ENCODE data around the gene ATP6V1B1.

The ATP6V1B1 gene

GRCh38 chr2:70897203-70897976 lies 38.3 kb upstream of the ATP6V1B1 start:
- no peaks in the 10 kb centered on the region for H3K36me3 ChIP-seq (replicated peaks)
- in situ Hi-C loops (cut with HindIII; ENCODE audit: low pct_ligation_motif_present, low sequenced_read_pairs): no loop called here
- no peak overlapping the region for H3K27ac ChIP-seq
- no peak for TF ChIP-seq CTCF (IDR thresholded peaks at IDR 0.05; ENCODE audit: low read depth, low read length, missing control alignments)
- no peak overlapping the region for H3K4me3 ChIP-seq (ENCODE audit: low read depth, low read length)
- DNase-seq: no peak
- H3K27me3 ChIP-seq (replicated peaks): peaks cover 72% of the 10 kb centered on the region

GRCh38 chr2:70897977-70898226 lies 37.8 kb upstream of the ATP6V1B1 start:
- H3K4me3 ChIP-seq (ENCODE audit: low read depth, low read length): no peak overlapping the region
- no peak for TF ChIP-seq CTCF (IDR thresholded peaks at IDR 0.05; ENCODE audit: low read depth, low read length, missing control alignments)
- DNase-seq: no peak
- H3K27ac ChIP-seq: no peak overlapping the region
- H3K36me3 ChIP-seq (replicated peaks): no peaks in the 10 kb centered on the region
- peaks cover 67% of the 10 kb centered on the region for H3K27me3 ChIP-seq (replicated peaks)
- in situ Hi-C loops (cut with HindIII; ENCODE audit: low pct_ligation_motif_present, low sequenced_read_pairs): no loop called here

GRCh38 chr2:70898363-70899240 lies 37.1 kb upstream of the ATP6V1B1 start:
- no peak overlapping the region for H3K27ac ChIP-seq
- H3K4me3 ChIP-seq (ENCODE audit: low read depth, low read length): no peak overlapping the region
- TF ChIP-seq CTCF (IDR thresholded peaks at IDR 0.05; ENCODE audit: low read depth, low read length, missing control alignments): no peak
- no peaks in the 10 kb centered on the region for H3K36me3 ChIP-seq (replicated peaks)
- DNase-seq: no peak
- peaks cover 60% of the 10 kb centered on the region for H3K27me3 ChIP-seq (replicated peaks)
- in situ Hi-C loops (cut with HindIII; ENCODE audit: low pct_ligation_motif_present, low sequenced_read_pairs): no loop called here

- H3K4me3 ChIP-seq (ENCODE audit: low read depth, low read length): peak overlapping the region; percentile 74
- TF ChIP-seq CTCF (IDR thresholded peaks at IDR 0.05; ENCODE audit: low read depth, low read length, missing control alignments): no peak
- H3K27me3 ChIP-seq (replicated peaks): peaks cover 33% of the 10 kb centered on the region
- in situ Hi-C loops (cut with HindIII; ENCODE audit: low pct_ligation_motif_present, low sequenced_read_pairs): no loop called here
- peak; percentile 17 for DNase-seq
- H3K36me3 ChIP-seq (replicated peaks): no peaks in the 10 kb centered on the region
- no peak overlapping the region for H3K27ac ChIP-seq
Observed at GRCh38 chr2:70901227-70902066, 34.3 kb upstream of the ATP6V1B1 start.

GRCh38 chr2:70902067-70902442 lies 33.6 kb upstream of the ATP6V1B1 start:
- DNase-seq: no peak
- in situ Hi-C loops (cut with HindIII; ENCODE audit: low pct_ligation_motif_present, low sequenced_read_pairs): no loop called here
- no peak for TF ChIP-seq CTCF (IDR thresholded peaks at IDR 0.05; ENCODE audit: low read depth, low read length, missing control alignments)
- no peaks in the 10 kb centered on the region for H3K36me3 ChIP-seq (replicated peaks)
- peak overlapping the region; percentile 74 for H3K4me3 ChIP-seq (ENCODE audit: low read depth, low read length)
- H3K27me3 ChIP-seq (replicated peaks): peaks cover 27% of the 10 kb centered on the region
- H3K27ac ChIP-seq: no peak overlapping the region
